Spleen (tissue), 11 donors: Measurements from ENCODE around the gene TERT. TPM values are rescaled to one million over a fixed set of nuclear protein-coding genes. Genes with fewer than 3 reads are reported as not detected.

Experiments used
- DNase-seq: peaks from one replicate; pipeline ENCODE4 v3.0.0-alpha.2; 2020
- H3K27ac ChIP-seq, 8 donors: fragments of 200-600 bp; sonication (generic) in 7 of 8; 1 replicate in 4 of 8; 2 replicates in 4 of 8; pipeline versions ENCODE4 v1.5.0 to v1.8.0; 2016 to 2021; ENCODE audit warnings: inconsistent platforms in 4 of 8, mild to moderate bottlenecking in 4 of 8, moderate library complexity in 1 of 8
- H3K27me3 ChIP-seq, 7 donors: fragments of 200-600 bp; sonication (generic) in 6 of 7; replicated peaks in 1 of 7; 1 replicate in 4 of 7; 2 replicates in 3 of 7; pipeline versions ENCODE4 v1.5.0 to v1.8.0; 2016 to 2021; ENCODE audit warnings: inconsistent platforms in 3 of 7, mild to moderate bottlenecking in 1 of 7
- H3K36me3 ChIP-seq, 6 donors: fragments of 200-600 bp; sonication (generic) in 5 of 6; 1 replicate in 4 of 6; 2 replicates in 2 of 6; pipeline versions ENCODE4 v1.5.0 to v1.8.0; 2016 to 2021; ENCODE audit warnings: inconsistent platforms in 2 of 6
- H3K4me1 ChIP-seq, 6 donors: fragments of 200-600 bp; sonication (generic) in 5 of 6; 1 replicate in 3 of 6; 2 replicates in 3 of 6; pipeline versions ENCODE4 v1.5.0 to v1.8.0; 2016 to 2021; ENCODE audit warnings: inconsistent platforms in 3 of 6
- H3K4me3 ChIP-seq, 8 donors: fragments of 200-600 bp; sonication (generic) in 7 of 8; 1 replicate in 4 of 8; 2 replicates in 4 of 8; pipeline versions ENCODE4 v1.5.0 to v1.8.0; 2016 to 2021; ENCODE audit warnings: inconsistent platforms in 4 of 8, mild to moderate bottlenecking in 4 of 8, moderate library complexity in 2 of 8
- H3K9me3 ChIP-seq, 8 donors: fragments of 200-600 bp; sonication (generic) in 7 of 8; 1 replicate in 4 of 8; 2 replicates in 4 of 8; pipeline versions ENCODE4 v1.5.0 to v1.8.0; 2016 to 2021; ENCODE audit warnings: inconsistent platforms in 4 of 8
- CTCF ChIP-seq, 11 experiments: fragments of 200-600 bp in 7 of 11; fragments of 450-650 bp in 4 of 11; sonication (generic) in 4 of 11; IDR thresholded peaks in 8 of 11; conservative IDR thresholded peaks in 3 of 11; 1 replicate in 7 of 11; 2 replicates in 4 of 11; pipeline versions ENCODE4 v1.4.0 to v1.8.0; 2016 to 2021; ENCODE audit warnings: antibody characterized with exemption in 11 of 11, inconsistent platforms in 4 of 11, mild to moderate bottlenecking in 1 of 11
- POLR2A ChIP-seq, 3 donors: fragments of 450-650 bp; IDR thresholded peaks; one replicate each; pipeline ENCODE4 v1.5.1; 2017; ENCODE audit warnings: antibody characterized with exemption in 3 of 3, mild to moderate bottlenecking in 1 of 3
- POLR2AphosphoS5 ChIP-seq, 3 donors: sonication (generic); formaldehyde crosslinking; IDR thresholded peaks; one replicate each; pipeline ENCODE4 v1.5.1; 2017; ENCODE audit warnings: antibody characterized with exemption in 3 of 3
- WGBS, 5 donors: extraction: QIAGEN DNeasy Blood & Tissue Kit in 3 of 5; methylation state at CpG; one replicate each; pipeline versions ENCODE4 v1.1.5 to v1.1.7; 2013 to 2018; 5-methylcytosine and 5-hydroxymethylcytosine counted together
- intact Hi-C: fragments of 100-400 bp; cut with DNase I; formaldehyde crosslinking; loops from one replicate; pipeline ENCODE4 v1.15.0; 2023; ENCODE audit warnings: low total_unique reads
- polyA plus RNA-seq, 3 donors: library from polyadenylated mRNA; stranded (reverse); fragments of 200-250 nt; gene quantifications; one replicate each; pipeline ENCODE4 v1.2.1, GENCODE V29; 2013
- total RNA-seq, 7 donors: library from RNA; depleted of rRNA in 3 of 7; stranded (reverse); fragments of >200 nt in 3 of 7; fragmentation: NEBNext Ultra II Directional in 4 of 7; extraction: Animal tissue kit (Norgen Biotek cat#: 25700) in 4 of 7; gene quantifications; one replicate each; pipeline versions ENCODE4 v1.1.0 to v1.2.1, GENCODE V29; 2016 to 2021
- donor health status: healthy with polysubstance abuse.
- donor health status: DM: no; HTN: no; CAD: no; lungs with moderate emphysema.
- donor health status: DM: no; HTN: no; CAD: no.
- donor health status: Bipolar disorder and iron deficiency.
- donor health status: healthy.
- donor health status: DM: no; HTN: no; CAD: no.
- donor health status: DM: yes; HTN: yes; CAD: no.

TERT gene
- total and polyA plus RNA-seq, 10 donors, result 0.09 to 5.3 (median 0.40) TPM; not detected in 2

GRCh38 chr5:1325870-1326531 lies 31.1 kb upstream of the TERT start:
- WGBS, 5 donors, result 84 to 88% (median 86%) methylated on average over 21 to 22 of the region's 22 CpGs
- H3K27me3 ChIP-seq, result no peaks in the 10 kb centered on the region
- H3K4me3 ChIP-seq, result no peak overlapping the region
- no peaks in the 10 kb centered on the region for H3K9me3 ChIP-seq
- peaks cover under 1 to 91% (median 67%) of the 10 kb centered on the region in 6 donors for H3K36me3 ChIP-seq
- no peak overlapping the region for H3K27ac ChIP-seq
- peak; percentile 69 for DNase-seq
- H3K4me1 ChIP-seq, result peaks cover 0 to 4% (median 0%) of the 10 kb centered on the region in 6 donors
- TF ChIP-seq POLR2AphosphoS5 (IDR thresholded peaks at IDR 0.05) (peak in 1 of 3 donors; percentile 10), POLR2A (IDR thresholded peaks at IDR 0.05) (no peak), CTCF (IDR thresholded peaks at IDR 0.05 in 8 of 11, conservative IDR thresholded peaks at IDR 0.05 in 3 of 11) (no peak)
- intact Hi-C loops, result no loop called here

GRCh38 chr5:1325191-1325741 lies 30.4 kb upstream of the TERT start:
- Histone ChIP-seq H3K9me3 (no peaks in the 10 kb centered on the region), H3K27ac (no peak overlapping the region), H3K36me3 (peaks cover 0 to 91% (median 67%) of the 10 kb centered on the region in 6 donors), H3K4me1 (peaks cover 0 to 4% (median 0%) of the 10 kb centered on the region in 6 donors), H3K27me3 (no peaks in the 10 kb centered on the region), H3K4me3 (no peak overlapping the region)
- intact Hi-C loops, result no loop called here
- TF ChIP-seq POLR2AphosphoS5 (IDR thresholded peaks at IDR 0.05) (peak in 1 of 3 donors; percentile 15), POLR2A (IDR thresholded peaks at IDR 0.05) (no peak), CTCF (IDR thresholded peaks at IDR 0.05 in 8 of 11, conservative IDR thresholded peaks at IDR 0.05 in 3 of 11) (no peak)
- DNase-seq, result peak; percentile 71
- WGBS, 5 donors, result 90 to 98% (median 94%) methylated on average over 14 to 17 of the region's 17 CpGs

- WGBS, 5 donors, result 93 to 96% (median 94%) methylated on average over 15 to 17 of the region's 17 CpGs
- Histone ChIP-seq H3K9me3 (no peaks in the 10 kb centered on the region), H3K27ac (no peak overlapping the region), H3K27me3 (no peaks in the 10 kb centered on the region), H3K4me1 (peaks cover 0 to 4% (median 0%) of the 10 kb centered on the region in 6 donors), H3K36me3 (peaks cover 0 to 91% (median 67%) of the 10 kb centered on the region in 6 donors), H3K4me3 (no peak overlapping the region)
- peak in 1 of 3 donors; percentile 24 for TF ChIP-seq POLR2AphosphoS5 (IDR thresholded peaks at IDR 0.05)
- TF ChIP-seq POLR2A (IDR thresholded peaks at IDR 0.05), result no peak
- DNase-seq, result peak; percentile 51
- intact Hi-C loops, result no loop called here
These were observed 29.9 kb upstream of the TERT start for GRCh38 chr5:1324719-1325190.

- Histone ChIP-seq H3K4me1 (peaks cover 0 to 4% (median 0%) of the 10 kb centered on the region in 6 donors), H3K4me3 (no peak overlapping the region), H3K36me3 (peaks cover 0 to 91% (median 71%) of the 10 kb centered on the region in 6 donors), H3K27ac (no peak overlapping the region), H3K27me3 (no peaks in the 10 kb centered on the region), H3K9me3 (no peaks in the 10 kb centered on the region)
- intact Hi-C loops, result no loop called here
- 95 to 98% (median 97%) methylated on average over 15 of the region's 15 CpGs for WGBS, 5 donors
- peak; percentile 47 for DNase-seq
- no peak for TF ChIP-seq POLR2AphosphoS5 (IDR thresholded peaks at IDR 0.05)
- TF ChIP-seq POLR2A (IDR thresholded peaks at IDR 0.05), result no peak
- no peak for TF ChIP-seq CTCF (IDR thresholded peaks at IDR 0.05 in 8 of 11, conservative IDR thresholded peaks at IDR 0.05 in 3 of 11)
These were observed 29.4 kb upstream of the TERT start for GRCh38 chr5:1324301-1324700.
